ENCODE measurements around the gene CYTIP. TPM values are rescaled to one million over a fixed set of nuclear protein-coding genes. Genes with fewer than 3 reads are reported as not detected.
"Not testable (repeated sequence)": the region's sequence is repeated elsewhere in the genome, so short reads cannot be mapped to it uniquely, and the experiment has no call there.

Gene CYTIP
- polyA plus RNA-seq, 5 donors, result 1.4 to 2.6 (median 1.7) TPM

- no peak for DNase-seq
Observed at GRCh38 chr2:157426477-157426994, 17.4 kb downstream of the CYTIP start.

GRCh38 chr2:157424374-157424773 lies 19.5 kb downstream of the CYTIP start:
- DNase-seq, result no peak

- no peak for DNase-seq
Observed at GRCh38 chr2:157421964-157422363, 21.9 kb downstream of the CYTIP start.

GRCh38 chr2:157421331-157421944 lies 22.5 kb downstream of the CYTIP start:
- no peak for DNase-seq

DNA sequence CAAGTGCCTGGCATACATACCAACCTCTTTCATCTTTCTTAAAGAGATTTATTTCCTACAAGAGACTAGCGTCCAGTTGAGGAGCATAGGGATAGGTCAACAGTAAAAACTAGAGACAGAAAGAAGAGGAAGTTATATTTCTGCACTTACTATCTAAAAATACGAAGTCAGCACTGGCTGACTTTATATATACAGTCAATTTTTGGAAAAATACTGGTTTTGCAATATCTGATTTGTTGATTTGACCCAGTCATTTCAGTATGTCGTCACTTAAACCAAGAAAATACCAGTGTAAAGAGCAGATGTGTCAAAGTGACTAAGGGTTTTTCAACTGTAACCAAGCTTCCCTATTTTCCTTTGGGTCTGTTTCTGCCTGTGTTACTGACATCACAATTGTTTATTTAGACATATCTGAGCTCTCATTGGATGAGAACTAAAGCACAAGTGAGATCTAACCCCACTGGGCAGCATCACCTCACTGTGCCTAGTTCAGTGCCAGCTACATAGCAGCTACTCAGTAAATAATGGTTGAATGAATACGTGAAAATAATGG lies 23.0 kb downstream of the CYTIP start:
- no peak for DNase-seq

- DNase-seq, result no peak
Observed at GRCh38 chr2:157419031-157419575, 24.8 kb downstream of the CYTIP start.

GRCh38 chr2:157418239-157418641 lies 25.6 kb downstream of the CYTIP start:
- DNase-seq, result no peak

- no peak for DNase-seq
Observed at GRCh38 chr2:157415591-157416101, 28.2 kb downstream of the CYTIP start.

GRCh38 chr2:157414050-157414449 lies 29.8 kb downstream of the CYTIP start:
- DNase-seq, result no peak

DNA sequence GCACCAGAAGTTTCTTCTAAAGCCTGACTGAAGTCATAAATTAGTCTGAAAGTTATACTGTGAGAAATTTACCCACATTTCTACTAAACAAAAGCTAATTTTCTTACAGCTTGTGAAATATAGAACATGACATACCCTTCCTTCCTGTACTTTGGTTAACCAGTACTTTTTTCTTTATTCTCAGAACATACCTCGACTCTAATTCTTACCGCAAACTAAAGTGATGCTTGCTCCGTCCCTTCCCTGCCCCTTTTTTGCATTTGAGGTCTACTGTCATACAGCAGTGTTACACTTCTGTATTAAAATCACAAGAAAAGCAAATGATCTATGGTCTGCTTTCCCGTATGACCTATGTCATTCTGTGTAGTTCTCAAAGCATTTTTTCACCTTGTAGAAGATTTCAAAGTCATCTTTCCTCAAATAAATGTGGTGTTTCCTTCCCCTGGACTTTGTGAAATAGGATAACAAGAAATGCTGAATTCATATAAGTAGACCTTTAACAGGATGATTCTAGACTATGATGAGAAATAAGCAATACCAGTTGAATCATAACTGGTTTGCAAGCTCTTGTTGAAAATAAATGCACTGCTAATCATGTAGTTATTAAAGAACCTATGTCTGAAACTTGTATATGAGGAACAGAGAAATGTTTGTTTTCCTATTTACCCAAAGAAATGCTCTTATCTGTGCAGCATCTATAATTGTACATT lies 30.4 kb downstream of the CYTIP start:
- DNase-seq, result no peak

DNA sequence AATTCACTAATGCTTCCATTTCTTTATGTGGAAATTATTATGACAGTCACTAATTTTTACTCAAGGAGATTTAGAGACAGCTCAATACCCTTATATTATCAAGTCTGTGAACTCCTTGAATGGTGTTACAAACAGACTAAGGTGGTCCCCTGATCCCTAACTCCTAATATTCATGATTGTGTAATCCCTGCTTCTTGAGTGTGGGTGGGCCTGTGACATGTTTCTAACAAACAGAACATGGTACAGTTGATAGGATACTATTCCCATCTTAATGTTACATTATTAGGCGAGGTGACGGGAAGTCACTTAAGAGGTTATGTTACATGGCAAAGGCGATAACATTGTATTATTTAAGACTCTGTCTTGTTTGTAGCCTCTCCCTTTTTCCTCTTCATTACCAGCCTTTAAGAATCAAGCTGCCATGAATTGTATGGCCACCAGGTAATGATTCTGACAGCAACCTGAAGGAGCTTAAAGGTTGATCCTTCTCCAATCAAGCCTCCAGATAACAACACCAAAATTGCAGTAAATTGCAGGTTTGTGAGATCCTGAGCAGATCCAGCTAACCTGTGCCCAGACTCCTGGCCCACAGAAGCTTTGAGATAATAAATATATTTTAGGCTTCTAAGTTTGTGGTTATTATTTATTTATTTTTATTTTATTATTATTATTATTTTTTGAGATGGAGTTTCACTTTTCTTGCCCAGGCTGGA lies 32.1 kb downstream of the CYTIP start:
- no peak for DNase-seq

GRCh38 chr2:157405398-157405797 lies 38.5 kb downstream of the CYTIP start:
- DNase-seq, result not testable (repeated sequence)

GRCh38 chr2:157404363-157404762 lies 39.5 kb downstream of the CYTIP start:
- no peak for DNase-seq

- not testable (repeated sequence) for DNase-seq
Observed at GRCh38 chr2:157402801-157403485, 40.9 kb downstream of the CYTIP start.

DNA sequence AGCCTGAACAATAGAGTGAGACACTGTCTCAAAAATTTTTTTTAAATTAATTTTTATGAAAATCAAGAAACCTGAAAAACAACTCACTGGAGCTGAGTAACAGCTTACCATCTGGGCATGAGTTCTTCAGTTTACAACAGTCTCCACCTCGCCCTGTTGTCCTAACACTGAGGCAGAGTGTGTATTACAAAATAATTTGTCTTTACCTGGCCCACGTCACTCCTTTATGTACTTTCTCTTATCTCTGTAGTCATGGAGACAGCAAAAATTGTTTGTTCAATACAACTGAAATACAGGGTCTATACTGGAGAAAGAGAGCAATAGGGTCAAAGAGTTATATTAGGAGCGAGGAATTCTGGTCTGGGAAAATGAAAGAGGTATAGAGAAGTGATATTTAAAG lies 48.1 kb downstream of the CYTIP start:
- DNase-seq, result no peak

GRCh38 chr2:157394928-157395327 lies 49.0 kb downstream of the CYTIP start:
- DNase-seq, result no peak

DNA sequence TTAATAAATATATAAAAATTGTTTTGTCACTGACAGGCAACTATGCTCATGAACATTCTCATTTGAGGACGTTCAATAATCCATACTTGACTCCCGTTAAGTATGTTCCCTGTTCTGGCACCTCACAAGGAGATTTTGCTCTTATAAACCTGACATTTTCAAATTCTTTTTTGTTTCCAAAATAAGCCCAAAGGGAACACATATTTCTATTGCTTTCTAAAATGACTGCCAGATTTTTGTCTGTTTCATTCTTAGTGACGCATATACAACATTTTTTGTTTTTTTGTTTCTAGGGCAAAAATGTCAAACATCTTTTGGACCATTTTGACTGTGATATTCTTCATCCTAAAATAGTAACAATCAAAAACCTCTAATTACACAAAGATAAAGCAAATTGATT lies 50.5 kb downstream of the CYTIP start:
- no peak for DNase-seq

- no peak for DNase-seq
Observed at GRCh38 chr2:157388827-157389226, 55.1 kb downstream of the CYTIP start.

DNA sequence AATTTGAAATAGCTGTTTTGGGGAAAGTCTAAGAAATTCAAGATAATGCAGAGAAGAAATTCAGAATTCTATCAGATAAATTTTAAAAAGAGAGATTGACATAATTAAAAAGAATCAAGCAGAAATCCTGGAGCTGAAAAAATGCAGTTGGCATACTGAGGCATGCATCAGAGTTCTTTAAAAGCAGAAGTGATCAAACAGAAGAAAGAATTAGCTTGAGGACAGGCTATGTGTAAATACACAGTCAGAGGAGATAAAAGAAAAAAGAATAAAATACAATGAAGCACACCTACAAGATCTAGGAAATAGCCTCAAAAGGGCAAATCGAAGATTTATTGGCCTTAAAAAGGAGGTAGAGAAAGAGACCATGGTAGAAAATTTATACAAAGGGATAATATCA lies 57.1 kb downstream of the CYTIP start:
- no peak for DNase-seq

DNA sequence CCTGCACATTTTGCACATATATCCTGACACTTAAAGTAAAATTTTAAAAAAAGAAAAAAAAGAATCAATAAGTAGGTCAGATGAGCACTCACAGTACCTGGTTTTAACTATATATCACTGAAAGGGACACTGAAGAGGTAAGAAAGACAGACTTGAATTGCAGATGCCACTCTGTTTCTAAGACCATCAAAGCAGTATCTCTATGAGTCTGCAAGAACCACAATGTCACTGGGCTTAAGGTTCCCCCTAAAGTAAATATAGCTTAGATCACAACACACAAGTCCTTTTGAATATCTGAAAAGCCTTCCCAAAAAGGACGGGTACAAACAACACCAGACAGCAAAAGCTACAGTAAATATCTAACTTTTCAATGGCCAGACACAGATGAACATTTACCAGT lies 57.6 kb downstream of the CYTIP start:
- DNase-seq, result no peak

DNA sequence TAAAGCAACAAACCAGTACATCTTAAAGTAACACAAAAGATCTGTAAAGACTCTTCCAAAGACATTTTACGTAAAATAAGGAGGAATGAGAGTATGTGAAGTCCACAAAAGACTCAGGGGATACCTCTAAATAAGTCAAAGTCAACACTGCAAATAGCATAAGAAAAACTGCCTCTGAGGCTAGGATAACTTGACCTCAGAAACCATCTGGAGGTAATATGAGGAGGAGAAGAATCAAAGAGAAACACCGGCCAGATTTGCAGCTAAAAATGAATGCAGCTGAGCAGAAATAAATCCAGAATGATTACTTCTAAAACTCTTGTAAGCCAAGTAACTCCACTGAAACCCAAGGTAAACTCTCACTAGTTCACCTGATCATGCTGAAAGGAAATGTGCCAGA lies 66.0 kb downstream of the CYTIP start:
- no peak for DNase-seq
